CD8-positive, alpha-beta memory T cell (primary cell): Measurements from ENCODE around the gene C1QTNF9. TPM values are rescaled to one million over a fixed set of nuclear protein-coding genes. Genes with fewer than 3 reads are reported as not detected.
"Not testable (repeated sequence)": the region's sequence is repeated elsewhere in the genome, so short reads cannot be mapped to it uniquely, and the experiment has no call there.

ENCODE experiments used
- CTCF ChIA-PET: fragments of 350-600 bp; sonication (Branson Sonifier 250); formaldehyde crosslinking; loops from one replicate; lab custom pipeline; 2021; ENCODE audit warnings: antibody characterized with exemption; lab: Charles Lee
- POLR2A ChIA-PET: fragments of 350-600 bp; sonication (Branson Sonifier 250); formaldehyde crosslinking; loops from one replicate; lab custom pipeline; 2021; ENCODE audit warnings: antibody characterized with exemption; lab: Charles Lee
- DNase-seq, 5 donors: peaks; one replicate each; pipeline versions ENCODE4 v3.0.0 to v3.0.0-alpha.2; 2020 to 2022; ENCODE audit warnings: mixed read lengths in 1 of 5
- H3K27ac ChIP-seq: one replicate; pipeline ENCODE4 v1.7.0; 2013; ENCODE audit warnings: low read depth, mild to moderate bottlenecking, low read length, moderate library complexity
- H3K27me3 ChIP-seq: 2 replicates; pipeline ENCODE4 v1.7.0; 2013; ENCODE audit warnings: low read length, mild to moderate bottlenecking; ENCODE audit not compliant: insufficient read depth, poor library complexity, severe bottlenecking
- H3K36me3 ChIP-seq: 2 replicates; pipeline ENCODE4 v1.7.0; 2013; ENCODE audit warnings: mild to moderate bottlenecking, low read length, moderate library complexity; ENCODE audit not compliant: insufficient read depth
- H3K4me1 ChIP-seq: 2 replicates; pipeline ENCODE4 v1.7.0; 2013; ENCODE audit warnings: mild to moderate bottlenecking, low read length, moderate library complexity; ENCODE audit not compliant: insufficient read depth
- H3K4me3 ChIP-seq: 2 replicates; pipeline ENCODE4 v1.7.0; 2013; ENCODE audit warnings: mild to moderate bottlenecking, low read length
- H3K9me3 ChIP-seq: 2 replicates; pipeline ENCODE4 v1.7.0; 2013; ENCODE audit warnings: mild to moderate bottlenecking, low read length
- H3K27ac Mint-ChIP-seq, 8 donors: one replicate each; pipeline ENCODE4 v1.8.0; 2020 to 2021; ENCODE audit warnings: mixed read lengths in 8 of 8, mild to moderate bottlenecking in 6 of 8, inconsistent platforms in 3 of 8, moderate library complexity in 3 of 8
- H3K27me3 Mint-ChIP-seq, 2 donors: one replicate each; pipeline ENCODE4 v1.8.0; 2020 to 2021; ENCODE audit warnings: mixed read lengths in 2 of 2, mild to moderate bottlenecking in 1 of 2, moderate library complexity in 1 of 2
- H3K36me3 Mint-ChIP-seq, 3 donors: one replicate each; pipeline ENCODE4 v1.8.0; 2020 to 2021; ENCODE audit warnings: mixed read lengths in 3 of 3, inconsistent platforms in 1 of 3, mild to moderate bottlenecking in 1 of 3
- H3K4me1 Mint-ChIP-seq, 3 donors: one replicate each; pipeline ENCODE4 v1.8.0; 2020 to 2021; ENCODE audit warnings: mixed read lengths in 3 of 3, inconsistent platforms in 1 of 3, mild to moderate bottlenecking in 1 of 3
- H3K4me3 Mint-ChIP-seq, 7 donors: one replicate each; pipeline ENCODE4 v1.8.0; 2020 to 2021; ENCODE audit warnings: mixed read lengths in 7 of 7, mild to moderate bottlenecking in 6 of 7, moderate library complexity in 4 of 7, inconsistent platforms in 2 of 7
- H3K9me3 Mint-ChIP-seq, 5 donors: one replicate each; pipeline ENCODE4 v1.8.0; 2020 to 2022; ENCODE audit warnings: mixed read lengths in 5 of 5, mild to moderate bottlenecking in 3 of 5, moderate library complexity in 2 of 5, inconsistent platforms in 1 of 5
- polyA plus RNA-seq: library from polyadenylated mRNA; unstranded; fragments of 300-500 nt; fragmentation: Illumina TruSeq; gene quantifications from one replicate; pipeline ENCODE4 v1.2.3, GENCODE V29; 2021
- total RNA-seq, 2 experiments: library from RNA; stranded (reverse); gene quantifications; one replicate each; pipeline ENCODE4 v1.2.3, GENCODE V29; 2021

C1QTNF9 gene
- total and polyA plus RNA-seq, 3 experiments from 2014 or later = not detected

- Mint-ChIP-seq H3K27me3 (no peaks in the 10 kb centered on the region), H3K4me1 (no peaks in the 10 kb centered on the region), H3K9me3 (no peaks in the 10 kb centered on the region), H3K27ac (no peak overlapping the region), H3K4me3 (no peak overlapping the region), H3K36me3 (no peaks in the 10 kb centered on the region)
- no peaks in the 10 kb centered on the region for H3K9me3 ChIP-seq
- H3K4me1 ChIP-seq = no peaks in the 10 kb centered on the region
- no peaks in the 10 kb centered on the region for H3K36me3 ChIP-seq
- no peaks in the 10 kb centered on the region for H3K27me3 ChIP-seq
- POLR2A ChIA-PET = no interaction called here
- CTCF ChIA-PET = no interaction called here
- no peak overlapping the region for H3K27ac ChIP-seq
- H3K4me3 ChIP-seq = no peak overlapping the region
- no peak for DNase-seq
These were observed 47.5 kb downstream of the C1QTNF9 start for GRCh38 chr13:24356837-24357236.

GRCh38 chr13:24357756-24358155 is 48.4 kb downstream of the C1QTNF9 start:
- Mint-ChIP-seq H3K27me3 (no peaks in the 10 kb centered on the region), H3K9me3 (no peaks in the 10 kb centered on the region), H3K27ac (no peak overlapping the region), H3K4me3 (no peak overlapping the region), H3K4me1 (no peaks in the 10 kb centered on the region), H3K36me3 (no peaks in the 10 kb centered on the region)
- H3K36me3 ChIP-seq = no peaks in the 10 kb centered on the region
- POLR2A ChIA-PET = no interaction called here
- CTCF ChIA-PET = no interaction called here
- DNase-seq = no peak
- no peaks in the 10 kb centered on the region for H3K4me1 ChIP-seq
- no peaks in the 10 kb centered on the region for H3K27me3 ChIP-seq
- H3K27ac ChIP-seq = no peak overlapping the region
- no peaks in the 10 kb centered on the region for H3K9me3 ChIP-seq
- H3K4me3 ChIP-seq = no peak overlapping the region

- H3K4me1 Mint-ChIP-seq, H3K27ac Mint-ChIP-seq, H3K27ac ChIP-seq, H3K4me3 Mint-ChIP-seq, H3K9me3 ChIP-seq, H3K4me1 ChIP-seq, H3K36me3 ChIP-seq, H3K4me3 ChIP-seq, POLR2A ChIA-PET, DNase-seq, H3K27me3 Mint-ChIP-seq, H3K9me3 Mint-ChIP-seq, H3K36me3 Mint-ChIP-seq, CTCF ChIA-PET, H3K27me3 ChIP-seq: not testable (repeated sequence)
These were observed 49.5 kb downstream of the C1QTNF9 start for GRCh38 chr13:24358836-24359235.

- CTCF ChIA-PET, POLR2A ChIA-PET, H3K27ac Mint-ChIP-seq, DNase-seq, H3K4me1 ChIP-seq, H3K4me3 Mint-ChIP-seq, H3K27me3 ChIP-seq, H3K36me3 ChIP-seq, H3K27ac ChIP-seq, H3K36me3 Mint-ChIP-seq, H3K27me3 Mint-ChIP-seq, H3K4me3 ChIP-seq, H3K4me1 Mint-ChIP-seq, H3K9me3 Mint-ChIP-seq, H3K9me3 ChIP-seq: not testable (repeated sequence)
These were observed 49.9 kb downstream of the C1QTNF9 start for GRCh38 chr13:24359252-24359651.

GRCh38 chr13:24360106-24360505 is 50.7 kb downstream of the C1QTNF9 start:
- Mint-ChIP-seq H3K36me3 (no peaks in the 10 kb centered on the region), H3K27me3 (no peaks in the 10 kb centered on the region), H3K27ac (no peak overlapping the region), H3K9me3 (no peaks in the 10 kb centered on the region), H3K4me3 (no peak overlapping the region), H3K4me1 (no peaks in the 10 kb centered on the region)
- POLR2A ChIA-PET = no interaction called here
- Histone ChIP-seq H3K4me3 (no peak overlapping the region), H3K9me3 (no peaks in the 10 kb centered on the region), H3K4me1 (no peaks in the 10 kb centered on the region), H3K36me3 (no peaks in the 10 kb centered on the region), H3K27me3 (no peaks in the 10 kb centered on the region), H3K27ac (no peak overlapping the region)
- CTCF ChIA-PET = no interaction called here
- no peak for DNase-seq

GRCh38 chr13:24361113-24361512 is 51.7 kb downstream of the C1QTNF9 start:
- CTCF ChIA-PET = no interaction called here
- Mint-ChIP-seq H3K27me3 (no peaks in the 10 kb centered on the region), H3K36me3 (no peaks in the 10 kb centered on the region), H3K9me3 (no peaks in the 10 kb centered on the region), H3K4me1 (no peaks in the 10 kb centered on the region), H3K4me3 (no peak overlapping the region), H3K27ac (no peak overlapping the region)
- no peak overlapping the region for H3K4me3 ChIP-seq
- no peaks in the 10 kb centered on the region for H3K36me3 ChIP-seq
- H3K27ac ChIP-seq = no peak overlapping the region
- DNase-seq = no peak
- POLR2A ChIA-PET = no interaction called here
- H3K4me1 ChIP-seq = no peaks in the 10 kb centered on the region
- H3K9me3 ChIP-seq = no peaks in the 10 kb centered on the region
- no peaks in the 10 kb centered on the region for H3K27me3 ChIP-seq

- H3K27me3 Mint-ChIP-seq = peaks cover 4 to 5% of the 10 kb centered on the region in 2 donors
- CTCF ChIA-PET = no interaction called here
These were observed 52.5 kb downstream of the C1QTNF9 start for GRCh38 chr13:24361852-24362366.

GRCh38 chr13:24362435-24362952 is 53.1 kb downstream of the C1QTNF9 start:
- Mint-ChIP-seq H3K4me3 (no peak overlapping the region), H3K27ac (peak overlapping the region in 1 of 8 donors; percentile 34), H3K27me3 (peaks cover 4 to 7% of the 10 kb centered on the region in 2 donors), H3K9me3 (no peaks in the 10 kb centered on the region), H3K4me1 (no peaks in the 10 kb centered on the region), H3K36me3 (no peaks in the 10 kb centered on the region)
- ChIA-PET POLR2A (no interaction called here), CTCF (no interaction called here)
- no peaks in the 10 kb centered on the region for H3K36me3 ChIP-seq
- no peak for DNase-seq
- no peaks in the 10 kb centered on the region for H3K4me1 ChIP-seq
- no peaks in the 10 kb centered on the region for H3K9me3 ChIP-seq
- no peaks in the 10 kb centered on the region for H3K27me3 ChIP-seq
- H3K4me3 ChIP-seq = no peak overlapping the region
- H3K27ac ChIP-seq = no peak overlapping the region

More at GRCh38 chr13:24361852-24362366, 52.5 kb downstream of the C1QTNF9 start:
- H3K4me3 ChIP-seq = no peak overlapping the region
- H3K9me3 ChIP-seq = no peaks in the 10 kb centered on the region
- H3K36me3 ChIP-seq = no peaks in the 10 kb centered on the region
- H3K27ac ChIP-seq = no peak overlapping the region
- POLR2A ChIA-PET = no interaction called here
- H3K36me3 Mint-ChIP-seq = no peaks in the 10 kb centered on the region
- no peak for DNase-seq
- H3K9me3 Mint-ChIP-seq = no peaks in the 10 kb centered on the region
- H3K4me1 Mint-ChIP-seq = no peaks in the 10 kb centered on the region
- no peaks in the 10 kb centered on the region for H3K27me3 ChIP-seq
- H3K4me3 Mint-ChIP-seq = no peak overlapping the region
- no peaks in the 10 kb centered on the region for H3K4me1 ChIP-seq
- H3K27ac Mint-ChIP-seq = no peak overlapping the region

- H3K4me3 Mint-ChIP-seq = no peak overlapping the region
- no peak for DNase-seq
- H3K4me1 Mint-ChIP-seq = no peaks in the 10 kb centered on the region
- no peaks in the 10 kb centered on the region for H3K9me3 Mint-ChIP-seq
- no peak overlapping the region for H3K27ac ChIP-seq
- POLR2A ChIA-PET = no interaction called here
- no peak overlapping the region for H3K27ac Mint-ChIP-seq
- no peak overlapping the region for H3K4me3 ChIP-seq
- H3K36me3 Mint-ChIP-seq = no peaks in the 10 kb centered on the region
- H3K4me1 ChIP-seq = no peaks in the 10 kb centered on the region
- peaks cover 4 to 22% of the 10 kb centered on the region in 2 donors for H3K27me3 Mint-ChIP-seq
- CTCF ChIA-PET = no interaction called here
- no peaks in the 10 kb centered on the region for H3K9me3 ChIP-seq
- no peaks in the 10 kb centered on the region for H3K27me3 ChIP-seq
- H3K36me3 ChIP-seq = no peaks in the 10 kb centered on the region
These were observed 55.8 kb downstream of the C1QTNF9 start for GRCh38 chr13:24365191-24365590.
